22Rv1 (cell line): Measurements from ENCODE around the gene UBD.

Source experiments
- CTCF ChIP-seq: fragments of 450-650 bp; IDR thresholded peaks from 2 replicates; pipeline ENCODE4 v1.5.1; 2017; ENCODE audit warnings: mild to moderate bottlenecking
- ZFX ChIP-seq: fragments of 450-650 bp; IDR thresholded peaks from 2 replicates; pipeline ENCODE4 v1.6.1; 2017; ENCODE audit warnings: antibody characterized with exemption, borderline replicate concordance

GRCh38 chr6:29527126-29527525 lies 32.4 kb downstream of the UBD start:
- TF ChIP-seq CTCF (no peak), ZFX (no peak)
